SH-SY5Y (cell line): Measurements from ENCODE around the gene DPYD.

Experiments
- GATA2 ChIP-seq: IDR thresholded peaks from 2 replicates; pipeline ENCODE4 v1.6.1; 2011; ENCODE audit warnings: mild to moderate bottlenecking, low read depth, low read length
- GATA3 ChIP-seq: IDR thresholded peaks from 2 replicates; pipeline ENCODE4 v1.6.1; 2011; ENCODE audit warnings: low read depth, mild to moderate bottlenecking, low read length, moderate library complexity

- no peak for TF ChIP-seq GATA2
- no peak for TF ChIP-seq GATA3
Observed at GRCh38 chr1:97482022-97482421, 438.8 kb downstream of the DPYD start.
